ENCODE measurements around the gene CASS4. TPM values are rescaled to one million over a fixed set of nuclear protein-coding genes. Genes with fewer than 3 reads are reported as not detected.

Gene CASS4
- polyA plus RNA-seq, 2 of the 4 experiments (the other 2 are of a cell fraction): 0.09 TPM

- CTCF ChIA-PET: interaction anchor here (0.6 to 1.3 kb wide), 5 partner anchors 8 to 902 kb away, joined by 3 to 5 read pairs (median 4); no protein-coding TSS in a partner anchor
- H3K4me1 ChIP-seq: no peaks in the 10 kb centered on the region
- TF ChIP-seq REST (IDR thresholded peaks at IDR 0.05): no peak
- no peak for TF ChIP-seq KDM1A (IDR thresholded peaks at IDR 0.05; ENCODE audit: low read depth)
- TF ChIP-seq NR3C1 (IDR thresholded peaks at IDR 0.05): no peak
- no peak for TF ChIP-seq CTCF (IDR thresholded peaks at IDR 0.05)
- TF ChIP-seq JUN (IDR thresholded peaks at IDR 0.05): no peak
- no peak for TF ChIP-seq ZNF302 (CRISPR knock-in tag; IDR thresholded peaks at IDR 0.05)
- no peak for TF ChIP-seq RFX5 (IDR thresholded peaks at IDR 0.05)
- no peak for TF ChIP-seq KDM5A (IDR thresholded peaks at IDR 0.05)
- TF ChIP-seq MAZ (IDR thresholded peaks at IDR 0.05; ENCODE audit: borderline replicate concordance, low read depth, low read length): no peak
- no peak for TF ChIP-seq SREBF2 (IDR thresholded peaks at IDR 0.05)
- no peak for TF ChIP-seq HEYL (CRISPR knock-in tag; IDR thresholded peaks at IDR 0.05)
- TF ChIP-seq FOSL2 (IDR thresholded peaks at IDR 0.05): no peak
- no peak for TF ChIP-seq FOSL2 (CRISPR knock-in tag; IDR thresholded peaks at IDR 0.05)
- TF ChIP-seq CHD4 (IDR thresholded peaks at IDR 0.05; ENCODE audit: borderline replicate concordance): no peak
- no peak for TF ChIP-seq USF2 (IDR thresholded peaks at IDR 0.05)
- TF ChIP-seq BCL3 (IDR thresholded peaks at IDR 0.05): no peak
- TF ChIP-seq CBX8 (IDR thresholded peaks at IDR 0.05): no peak
- H3K4me2 ChIP-seq: no peak overlapping the region
- H3K9me3 ChIP-seq: no peaks in the 10 kb centered on the region
- POLR2A ChIA-PET: no interaction called here
- no peak overlapping the region for H3K4me3 ChIP-seq
- ATAC-seq (no peak), FAIRE-seq (no peak), DNase-seq (ENCODE audit: low read depth in 1 of 2, low spot score in 1 of 2) (no peak)
- H3K27ac ChIP-seq: no peak overlapping the region
These were observed 35.2 kb downstream of the CASS4 start for GRCh38 chr20:56447227-56447626.

- Histone ChIP-seq H3K27ac (no peak overlapping the region), H3K4me2 (no peak overlapping the region), H3K4me3 (no peak overlapping the region), H3K9me3 (no peaks in the 10 kb centered on the region), H3K4me1 (no peaks in the 10 kb centered on the region)
- POLR2A ChIA-PET: no interaction called here
- no peak for TF ChIP-seq MYC (IDR thresholded peaks at IDR 0.05; ENCODE audit: borderline replicate concordance, low read length)
- no peak for TF ChIP-seq CBX2 (IDR thresholded peaks at IDR 0.05; ENCODE audit: borderline replicate concordance, low read depth)
- no peak for TF ChIP-seq FOSB (CRISPR knock-in tag; IDR thresholded peaks at IDR 0.05)
- no peak for TF ChIP-seq RARB (CRISPR knock-in tag; IDR thresholded peaks at IDR 0.05)
- TF ChIP-seq ZC3H11A (IDR thresholded peaks at IDR 0.05): no peak
- TF ChIP-seq HEYL (CRISPR knock-in tag; IDR thresholded peaks at IDR 0.05): no peak
- no peak for TF ChIP-seq BCL3 (IDR thresholded peaks at IDR 0.05)
- TF ChIP-seq NR3C1 (IDR thresholded peaks at IDR 0.05): no peak
- TF ChIP-seq E2F6 (IDR thresholded peaks at IDR 0.05; ENCODE audit: borderline replicate concordance, low read depth): no peak
- TF ChIP-seq ZFP36 (IDR thresholded peaks at IDR 0.05; ENCODE audit: borderline replicate concordance, partially characterized antibody): no peak
- TF ChIP-seq HDAC2 (IDR thresholded peaks at IDR 0.05): no peak
- WGBS (ENCODE audit: missing lambda C conversion rate): 37% methylated on average over 5 of the region's 5 CpGs
- CTCF ChIA-PET: interaction anchor here (0.5 to 1.0 kb wide), 2 partner anchors 9 to 54 kb away, joined by 3 read pairs; no protein-coding TSS in a partner anchor
- DNase-seq (ENCODE audit: low read depth in 1 of 2, low spot score in 1 of 2): no peak
- ATAC-seq: no peak
- FAIRE-seq: no peak
These were observed 37.4 kb downstream of the CASS4 start for GRCh38 chr20:56449459-56449858.
